ENCODE data around the gene FOLR3. TPM values are rescaled to one million over a fixed set of nuclear protein-coding genes. Genes with fewer than 3 reads are reported as not detected.

Gene FOLR3
- total and polyA plus RNA-seq, 2 of the 4 experiments (the other 2 are of a cell fraction): 0.29 to 0.36 TPM

DNA sequence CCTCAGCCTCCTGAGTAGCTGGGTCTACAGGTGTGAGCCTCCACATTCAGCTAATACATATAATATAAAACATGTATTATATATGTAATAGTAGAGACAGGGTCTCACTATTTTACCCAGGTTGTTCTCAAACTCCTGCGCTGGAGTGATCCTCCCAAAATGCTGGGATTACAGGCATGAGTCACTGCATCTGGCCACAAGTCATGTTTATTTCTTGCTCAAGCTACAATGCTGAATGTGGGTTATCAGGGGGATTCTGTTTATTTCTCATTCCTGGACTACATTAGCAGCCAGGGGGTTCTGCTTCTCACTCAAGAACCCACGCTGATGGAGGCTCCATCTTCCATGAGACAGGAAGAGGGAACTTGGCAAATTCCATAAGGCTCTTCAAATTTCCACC, 24.8 kb downstream of the FOLR3 start:
- no TSS peak for BruUV-seq (replicated peaks)
- H4K8ac ChIP-seq (ENCODE audit: low read depth in 2 of 2, low read length in 2 of 2): no peak overlapping the region
- no peaks in the 10 kb centered on the region for H3K79me1 ChIP-seq (ENCODE audit: low read depth in 1 of 2, low read length in 2 of 2)
- WGBS, 2 experiments (ENCODE audit: extremely low coverage in 2 of 2, insufficient read length in 1 of 2): no CpG with 5 or more reads among the region's 2 CpGs
- no peak overlapping the region for H2BK15ac ChIP-seq (ENCODE audit: low read depth, low read length)
- no peak overlapping the region for H4K91ac ChIP-seq (ENCODE audit: insufficient read depth, low read depth, low read length)
- H3K4me1 ChIP-seq (ENCODE audit: control insufficient read depth, insufficient read depth, low read length): peaks cover 2% of the 10 kb centered on the region
- peak; percentile 83 for ATAC-seq (ENCODE audit: low read depth)
- no peaks in the 10 kb centered on the region for H3K36me3 ChIP-seq (ENCODE audit: control insufficient read depth, insufficient read depth, low read length)
- in situ Hi-C loops (cut with MboI; ENCODE audit: low sequenced_read_pairs): no loop called here
- CTCF ChIA-PET: interaction anchor here (0.7 to 1.4 kb wide), 2 partner anchors 13 to 16 kb away, joined by 3 to 4 read pairs; no protein-coding TSS in a partner anchor
- no peak overlapping the region for H3K9ac ChIP-seq (ENCODE audit: low read depth, low read length)
- H2BK20ac ChIP-seq (ENCODE audit: low read depth, low read length): no peak overlapping the region
- H3K9me3 ChIP-seq (ENCODE audit: control insufficient read depth, insufficient read depth, low read length): no peaks in the 10 kb centered on the region
- H3K27ac ChIP-seq (ENCODE audit: insufficient read depth, low read length): no peak overlapping the region
- peak; percentile 32 for DNase-seq
- H4K20me1 ChIP-seq (ENCODE audit: insufficient read depth, low read length): no peaks in the 10 kb centered on the region
- POLR2A ChIA-PET (ENCODE audit: unreplicated experiment): no interaction called here
- no peak overlapping the region for H3K18ac ChIP-seq (ENCODE audit: low read depth, low read length)
- no peak overlapping the region for H2AK5ac ChIP-seq (ENCODE audit: low read depth, low read length)
- no peak overlapping the region for H3K4ac ChIP-seq (ENCODE audit: low read depth, low read length)
- no peak overlapping the region for H2BK120ac ChIP-seq (ENCODE audit: low read depth, low read length)
- dilution Hi-C loops (cut with HindIII; ENCODE audit: low sequenced_read_pairs, unreplicated experiment): no loop called here
- H3K4me3 ChIP-seq (ENCODE audit: insufficient read depth, low read depth, low read length): no peak overlapping the region
- TF ChIP-seq MAZ (IDR thresholded peaks at IDR 0.05; ENCODE audit: borderline replicate concordance, low read depth, low read length): no peak
- TF ChIP-seq, protein P1, sequence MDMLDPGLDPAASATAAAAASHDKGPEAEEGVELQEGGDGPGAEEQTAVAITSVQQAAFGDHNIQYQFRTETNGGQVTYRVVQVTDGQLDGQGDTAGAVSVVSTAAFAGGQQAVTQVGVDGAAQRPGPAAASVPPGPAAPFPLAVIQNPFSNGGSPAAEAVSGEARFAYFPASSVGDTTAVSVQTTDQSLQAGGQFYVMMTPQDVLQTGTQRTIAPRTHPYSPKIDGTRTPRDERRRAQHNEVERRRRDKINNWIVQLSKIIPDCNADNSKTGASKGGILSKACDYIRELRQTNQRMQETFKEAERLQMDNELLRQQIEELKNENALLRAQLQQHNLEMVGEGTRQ (IDR thresholded peaks at IDR 0.05; ENCODE audit: low read depth, low read length): no peak
- TF ChIP-seq FOS (IDR thresholded peaks at IDR 0.05; ENCODE audit: low read depth, low read length): peak; percentile 67
- TF ChIP-seq CEBPB (IDR thresholded peaks at IDR 0.05; ENCODE audit: low read depth, low read length): peak; percentile 25; the same call in 1 of the 2 replicates
- no peak overlapping the region for H3K56ac ChIP-seq (ENCODE audit: extremely low read depth, insufficient read depth, low read length)
- peaks cover 24% of the 10 kb centered on the region for H3K27me3 ChIP-seq (ENCODE audit: control insufficient read depth, insufficient read depth, low read length)
- H3K23ac ChIP-seq (ENCODE audit: low read depth, low read length): no peak overlapping the region
- intact Hi-C loops (cut with micrococcal nuclease): no loop called here
- no peak overlapping the region for H3K14ac ChIP-seq (replicated peaks; ENCODE audit: low read depth, low read length)
- H3K4me2 ChIP-seq (ENCODE audit: low read depth, low read length): no peak overlapping the region
- no peaks in the 10 kb centered on the region for H3K9me1 ChIP-seq (ENCODE audit: insufficient read depth, low read length)
- H2BK5ac ChIP-seq (ENCODE audit: low read depth, low read length, poor library complexity, severe bottlenecking): no peak overlapping the region
- H2AFZ ChIP-seq (replicated peaks; ENCODE audit: low read length, poor library complexity): no peak overlapping the region
- H2AK9ac ChIP-seq (replicated peaks; ENCODE audit: low read depth, low read length, poor library complexity): no peak overlapping the region
- no peak overlapping the region for H4K5ac ChIP-seq (ENCODE audit: low read depth, low read length)

Measured in IMR-90 (cell line).